AG20443 (cell line): ENCODE measurements around the gene SEMA5A.

Experiments used
- DNase-seq: peaks from one replicate; pipeline ENCODE4 v3.0.0; 2012; ENCODE audit warnings: low spot score, mixed read lengths

The SEMA5A gene

DNA sequence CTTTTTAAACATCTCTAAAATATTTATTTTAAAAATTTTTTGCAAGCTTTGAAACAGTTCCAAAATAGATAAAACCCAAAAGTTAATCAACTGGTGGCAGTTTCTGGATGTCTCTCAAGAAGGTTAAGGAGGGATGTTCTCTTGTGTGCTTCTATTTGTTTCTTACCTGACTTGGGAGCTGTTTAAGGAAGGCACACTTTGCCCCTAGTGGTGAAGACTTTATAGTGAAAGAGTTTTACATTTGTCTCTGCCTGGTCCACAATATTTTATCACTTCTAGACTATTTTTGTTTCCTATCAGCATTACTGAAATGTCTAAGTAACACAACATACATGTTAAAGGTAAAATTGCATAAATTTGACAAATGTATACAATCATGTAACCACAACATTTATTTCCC is 552.8 kb downstream of the SEMA5A start:
- no peak for DNase-seq
